RCC 7860 (cell line): ENCODE measurements around the gene PITPNM1.
"Not testable (repeated sequence)": the region's sequence is repeated elsewhere in the genome, so short reads cannot be mapped to it uniquely, and the experiment has no call there.

ENCODE experiments used
- DNase-seq: peaks from one replicate; pipeline ENCODE4 v3.0.0-alpha.2; 2015; ENCODE audit warnings: low spot score
- FAIRE-seq: peaks from 2 replicates; lab custom pipeline; 2012; peaks lifted over from hg19 to GRCh38; lab: Jason Lieb, UNC

PITPNM1 gene

DNA sequence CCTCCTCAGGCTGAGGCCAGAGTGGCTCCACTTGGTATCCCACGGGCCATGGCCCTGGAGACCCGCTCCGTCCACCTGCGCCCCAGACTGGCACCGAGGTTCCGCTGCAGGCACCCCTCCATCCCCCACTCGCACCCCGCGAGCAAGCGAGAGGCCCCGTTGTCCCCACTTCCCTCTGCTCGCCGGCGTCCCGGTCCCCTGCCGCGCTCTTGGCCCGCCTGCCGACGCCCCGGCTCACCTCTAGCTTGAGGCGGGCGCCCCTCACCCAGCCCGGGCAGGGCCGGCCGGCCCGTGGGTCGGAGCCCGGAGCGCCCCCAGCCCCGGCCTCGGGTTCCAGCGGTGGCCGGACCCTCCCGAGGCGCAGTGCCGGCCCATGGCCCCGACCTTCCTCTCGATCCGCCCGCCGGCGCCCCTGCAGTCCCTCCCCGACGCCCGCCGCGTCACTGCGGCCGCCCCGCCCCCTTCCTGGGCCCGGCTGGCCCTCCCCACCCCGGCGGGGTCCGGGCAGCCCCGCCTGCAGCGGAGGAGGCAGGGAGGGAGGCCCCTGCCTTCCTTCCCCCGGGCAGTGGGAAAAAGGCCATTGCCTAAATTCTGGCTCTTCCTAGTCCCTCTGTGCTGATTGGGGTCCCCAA, at the start of gene PITPNM1:
Gene PITPNM1 (minus strand): TSS at position 414 of the 632 bp plus-strand sequence. CDS start 1,183 bp downstream, outside the sequence.
- no peak for FAIRE-seq
- peak; percentile 20 for DNase-seq

DNA sequence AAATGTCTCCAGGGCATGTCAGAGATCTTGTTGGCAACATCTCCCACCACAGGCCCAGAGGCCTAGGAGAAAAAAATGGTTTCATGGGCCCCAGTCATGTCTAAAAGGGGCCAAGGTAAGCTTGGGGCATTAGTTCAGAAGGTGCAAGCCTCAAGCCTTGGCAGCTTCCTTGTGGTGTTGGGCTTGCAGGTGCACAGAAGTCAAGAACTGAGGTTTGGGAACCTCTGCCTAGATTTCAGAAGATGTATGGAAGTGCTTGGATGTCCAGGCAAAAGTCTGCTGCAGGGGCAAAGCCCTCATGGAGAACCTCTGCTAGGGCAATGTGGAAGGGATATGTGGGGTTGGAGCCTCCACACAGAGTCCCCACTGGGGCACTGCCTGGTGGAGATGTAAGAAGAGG, 46.5 kb upstream of the PITPNM1 start:
- DNase-seq, FAIRE-seq: not testable (repeated sequence)

DNA sequence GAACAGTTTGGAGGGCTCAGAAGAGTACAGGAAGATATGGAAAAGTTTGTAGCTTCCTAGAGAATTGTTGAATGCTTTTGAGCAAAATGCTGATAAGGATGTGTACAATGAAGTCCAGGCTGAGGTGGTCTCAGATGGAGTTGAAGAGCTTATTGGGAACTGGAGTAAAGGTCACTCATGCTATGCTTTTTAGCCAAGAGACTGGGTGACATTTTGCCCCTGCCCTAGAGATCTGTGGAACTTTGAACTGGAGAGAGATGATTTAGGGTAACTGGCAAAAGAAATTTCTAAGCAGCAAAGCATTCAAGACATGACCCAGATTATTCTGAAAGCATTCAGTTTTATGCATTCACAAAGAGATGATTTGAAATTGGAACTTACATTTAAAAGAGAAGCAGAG, 46.0 kb upstream of the PITPNM1 start:
- FAIRE-seq (no peak), DNase-seq (no peak)

DNA sequence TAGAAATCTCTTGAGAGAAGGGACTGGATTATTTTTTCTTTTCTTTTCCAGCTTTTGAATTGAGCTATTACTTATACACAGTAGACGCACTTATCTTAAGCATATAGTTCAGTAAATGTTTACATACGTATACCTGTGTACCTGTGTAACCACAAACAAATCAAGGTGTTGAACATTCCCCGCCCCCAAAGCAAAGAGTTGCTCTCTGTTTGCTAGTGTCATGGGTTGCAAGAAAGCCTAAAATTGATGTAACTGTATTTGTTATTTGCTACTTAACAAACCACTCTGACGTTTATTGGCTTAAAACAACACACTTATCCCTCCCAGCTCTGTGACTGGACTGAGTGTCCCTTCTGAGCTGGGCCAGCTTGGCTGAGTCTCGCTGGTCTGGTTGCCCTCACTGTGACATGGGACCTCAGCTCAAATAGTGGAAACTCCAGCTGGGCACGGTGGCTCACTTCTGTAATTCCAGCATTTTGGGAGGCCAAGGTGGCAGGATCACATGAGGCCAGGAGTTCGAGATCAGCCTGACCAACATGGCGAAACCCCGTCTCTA, 43.5 kb upstream of the PITPNM1 start:
- FAIRE-seq: no peak
- no peak for DNase-seq

DNA sequence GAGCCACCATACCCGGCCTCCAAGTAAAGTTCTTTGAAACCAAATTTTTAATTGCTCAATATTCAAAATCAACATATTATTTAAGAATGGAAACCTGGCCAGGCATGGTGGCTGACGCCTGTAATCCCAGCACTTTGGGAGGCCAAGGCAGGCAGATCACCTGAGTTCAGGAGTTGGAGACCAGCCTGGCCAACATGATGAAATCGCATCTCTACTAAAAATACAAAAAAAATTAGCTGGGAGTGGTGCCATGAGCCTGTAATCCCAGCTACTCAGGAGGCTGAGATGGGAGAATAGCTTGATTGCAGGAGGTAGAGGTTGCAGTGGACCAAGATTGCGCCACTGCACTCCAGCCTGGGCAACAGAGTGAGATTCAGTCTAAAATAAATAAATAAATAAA, 42.9 kb upstream of the PITPNM1 start:
- FAIRE-seq, DNase-seq: not testable (repeated sequence)

DNA sequence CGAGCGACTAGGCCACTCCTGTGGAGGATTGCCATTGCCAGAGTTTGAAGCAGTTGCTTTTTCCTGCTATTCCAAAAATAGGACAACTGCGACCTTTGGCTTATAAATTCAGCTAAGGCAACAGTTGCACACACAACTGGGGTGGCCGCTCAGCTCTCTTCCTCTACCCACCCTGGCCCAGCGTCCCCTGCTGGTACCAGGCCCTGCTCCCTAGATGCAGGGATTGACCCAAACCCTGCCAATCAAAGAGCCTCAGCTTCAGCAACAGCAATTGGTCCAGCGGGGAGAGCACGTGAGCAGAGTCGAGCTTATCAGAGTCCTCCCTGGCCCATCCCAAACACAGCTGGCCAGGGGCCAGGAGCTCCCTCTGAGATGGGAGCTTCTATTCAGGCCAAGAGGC, 40.1 kb upstream of the PITPNM1 start:
- FAIRE-seq (no peak), DNase-seq (no peak)

DNA sequence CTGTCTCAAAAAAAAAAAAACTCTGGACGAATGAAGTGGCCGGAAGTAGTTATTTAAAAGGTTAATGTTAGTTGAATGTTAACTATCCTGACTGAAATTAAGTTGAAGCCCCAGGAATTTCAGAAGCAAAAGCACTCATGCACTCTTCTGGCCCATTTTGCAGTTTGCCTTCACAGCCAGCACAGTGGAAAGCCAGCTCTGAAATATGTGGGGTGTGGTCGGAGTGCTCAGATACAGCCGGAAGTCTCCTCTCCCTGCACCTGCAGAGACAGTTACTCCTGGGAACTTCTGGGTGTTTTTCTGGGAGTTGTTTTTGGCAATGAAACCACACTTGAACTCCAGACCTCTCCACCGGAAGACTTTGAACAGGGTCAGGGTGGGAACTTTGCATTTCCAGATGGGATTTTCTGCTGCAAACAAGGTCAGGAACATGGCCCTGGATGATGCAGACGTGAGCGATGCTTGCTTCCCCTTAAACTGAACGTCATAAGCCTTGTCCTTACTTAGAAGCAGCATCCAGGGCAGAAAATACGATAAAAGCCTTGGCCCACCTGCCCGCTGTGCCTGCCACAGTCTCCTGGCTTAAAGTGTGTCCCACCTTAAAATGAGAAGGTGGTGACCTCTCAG, 39.6 kb upstream of the PITPNM1 start:
- no peak for FAIRE-seq
- peak; percentile 11 for DNase-seq

DNA sequence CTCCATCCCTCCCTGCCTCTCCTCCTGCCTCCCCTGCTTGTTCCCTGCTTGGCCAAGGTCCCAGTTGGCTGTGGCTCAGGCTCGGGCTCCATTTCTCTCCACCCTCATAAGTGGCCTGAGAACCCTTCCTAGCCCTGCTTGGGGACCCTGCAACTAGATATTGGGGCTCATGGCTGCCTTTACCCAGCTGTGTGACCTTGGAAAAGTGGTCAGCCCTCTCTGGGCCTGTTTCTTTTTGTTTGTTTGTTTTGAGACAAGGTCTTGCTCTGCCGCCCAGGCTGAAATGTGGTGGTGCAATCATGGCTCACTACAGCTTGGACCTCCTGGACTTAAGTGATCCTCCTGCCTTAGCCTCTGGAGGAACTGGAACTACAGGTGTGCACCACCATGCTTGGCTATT, 38.4 kb upstream of the PITPNM1 start:
- FAIRE-seq (no peak), DNase-seq (no peak)

DNA sequence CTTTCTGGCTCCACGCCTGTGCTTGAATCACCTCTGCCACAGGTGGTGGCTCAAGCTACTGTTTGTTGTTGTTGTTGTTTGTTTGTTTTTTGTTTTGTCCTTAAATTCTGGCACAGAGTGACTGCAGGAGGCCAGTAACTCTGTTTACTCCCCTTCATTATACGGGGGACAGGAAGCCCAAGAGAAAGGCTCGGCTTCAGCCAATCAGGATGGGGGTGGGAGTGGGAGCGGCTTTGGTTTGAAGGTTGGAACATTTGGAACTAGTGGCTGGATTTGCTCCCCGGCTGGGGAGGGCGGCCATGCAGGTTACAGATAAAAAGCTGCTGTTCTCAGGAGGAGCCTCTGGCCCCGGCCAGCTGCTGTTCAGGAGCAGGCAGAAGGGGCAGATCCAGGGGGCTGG, 37.8 kb upstream of the PITPNM1 start:
- FAIRE-seq: no peak
- no peak for DNase-seq

DNA sequence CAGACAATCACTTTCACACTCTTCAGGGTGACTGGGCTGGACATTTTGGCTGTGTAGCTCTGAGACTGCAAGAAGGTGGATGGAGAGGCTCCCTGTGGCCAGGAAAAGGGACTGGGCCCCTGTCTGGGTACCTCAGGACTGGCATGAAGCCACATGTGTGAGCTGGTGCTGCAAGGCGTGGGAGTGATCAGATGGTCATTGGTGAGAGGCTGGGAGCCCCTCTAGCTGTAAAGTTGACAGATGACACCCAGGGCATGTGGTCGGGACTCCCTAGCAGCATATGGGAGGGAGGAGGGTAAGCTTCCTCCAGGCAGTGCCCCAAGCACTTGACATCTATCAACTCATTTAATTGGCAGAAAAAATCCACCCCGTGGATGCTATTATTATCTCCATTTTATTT, 37.0 kb upstream of the PITPNM1 start:
- FAIRE-seq (no peak), DNase-seq (no peak)

DNA sequence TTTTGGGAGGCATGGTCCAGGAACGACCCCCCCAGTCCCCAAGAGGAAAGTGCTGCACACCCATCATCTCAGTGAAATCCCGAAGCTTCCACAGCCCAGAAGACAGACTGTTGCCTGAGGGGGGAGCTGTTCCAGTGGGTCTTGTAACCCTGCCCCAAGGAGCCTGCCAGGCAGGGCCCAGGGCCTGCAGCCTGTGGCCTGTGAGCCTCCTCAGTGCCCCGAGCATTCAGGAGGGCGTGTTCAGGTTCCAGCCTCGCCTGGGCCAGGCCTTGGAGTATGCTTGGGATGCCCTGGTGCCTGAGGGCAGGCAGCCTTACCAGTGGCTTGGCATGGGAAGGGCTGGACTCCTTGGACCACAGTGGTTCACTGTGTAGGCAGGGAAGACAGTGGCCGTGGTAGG, 36.0 kb upstream of the PITPNM1 start:
- no peak for DNase-seq
- FAIRE-seq: no peak

DNA sequence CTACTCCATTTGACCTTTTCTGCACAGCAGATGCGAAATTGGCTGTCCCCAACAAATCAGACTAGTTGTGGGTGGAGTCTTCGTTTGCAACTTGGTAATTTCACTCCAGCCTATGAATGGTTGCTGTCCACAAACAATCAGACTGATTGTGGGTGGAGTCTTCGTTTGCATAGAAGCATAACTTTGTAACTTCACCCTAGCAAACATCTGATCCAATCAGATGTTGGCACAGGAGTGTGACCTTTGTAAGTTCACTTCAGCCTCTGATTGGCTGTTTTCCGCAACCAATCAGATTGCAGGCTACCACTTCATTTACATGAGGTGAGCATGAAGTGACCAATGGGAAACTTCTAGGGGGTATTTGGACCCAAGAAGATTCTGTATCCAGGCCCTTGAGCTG, 34.4 kb upstream of the PITPNM1 start:
- no peak for FAIRE-seq
- DNase-seq: no peak

DNA sequence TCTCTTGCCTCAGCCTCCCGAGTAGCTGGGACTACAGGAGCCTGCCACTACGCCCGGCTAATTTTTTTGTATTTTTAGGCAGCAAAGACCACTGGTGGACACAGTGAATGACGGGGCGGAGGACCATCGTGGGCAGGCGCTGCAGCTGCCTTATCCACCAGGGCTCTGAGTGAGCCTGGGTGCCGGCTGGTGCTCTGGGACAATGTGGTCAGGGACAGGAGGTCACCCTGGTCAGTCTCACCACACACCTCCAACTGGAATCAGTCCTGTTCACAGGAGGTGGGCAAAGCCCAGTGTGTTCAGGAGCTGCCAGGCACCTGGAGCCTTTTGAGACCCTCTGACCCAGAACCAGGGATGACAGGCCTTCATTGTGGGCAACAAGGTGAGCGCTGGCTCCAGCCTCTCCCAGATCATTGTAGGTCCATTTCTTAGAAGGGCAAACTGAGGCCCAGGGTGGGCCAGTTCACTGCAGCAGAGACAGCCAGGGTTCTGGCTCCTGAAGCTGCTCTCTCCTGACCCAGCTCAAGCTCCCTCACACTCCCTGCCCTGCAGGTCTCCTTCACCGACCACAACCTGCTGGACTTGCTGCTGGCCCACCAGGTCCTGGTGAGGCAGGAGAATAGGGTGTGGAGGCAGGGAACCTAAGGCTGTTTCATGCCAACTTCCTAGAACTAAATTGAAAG, 33.8 kb upstream of the PITPNM1 start:
- no peak for DNase-seq
- no peak for FAIRE-seq

DNA sequence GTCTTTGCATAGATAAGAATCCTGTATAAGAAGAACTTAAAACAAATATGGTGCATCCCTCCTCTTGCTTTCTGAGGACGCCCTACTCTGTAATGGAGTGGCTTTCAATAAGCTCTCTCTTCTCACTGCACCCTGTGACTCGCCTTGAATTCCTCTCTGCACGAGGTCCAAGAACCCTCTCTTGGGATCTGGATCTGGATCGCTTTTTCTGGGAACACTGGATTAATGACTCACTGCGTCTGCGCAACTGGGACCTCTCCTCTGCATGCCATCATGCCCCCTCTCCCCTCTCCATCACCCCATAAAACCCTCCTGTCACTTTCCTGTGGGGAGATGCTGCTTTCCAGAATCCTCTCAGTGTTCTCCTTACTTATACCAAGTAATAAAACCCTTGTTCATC, 33.1 kb upstream of the PITPNM1 start:
- FAIRE-seq (no peak), DNase-seq (no peak)

DNA sequence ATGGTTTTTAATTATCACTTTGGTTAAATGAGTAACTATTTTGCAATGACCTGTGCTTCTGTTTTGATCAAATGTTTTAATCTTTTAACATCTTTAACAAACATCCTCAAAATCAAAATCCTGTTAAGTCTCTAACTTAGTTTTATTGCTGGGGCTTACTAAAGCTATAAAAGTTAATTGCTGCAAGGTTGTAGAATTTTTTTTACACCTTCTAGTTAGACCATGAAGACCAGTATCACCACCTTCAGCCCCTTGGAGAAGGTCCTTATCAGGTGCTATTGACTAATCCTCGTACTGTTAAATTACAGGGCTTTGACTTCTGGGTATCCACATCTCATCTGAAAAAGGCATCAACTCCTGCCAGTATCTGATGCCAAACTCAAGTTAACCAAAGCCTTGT, 30.4 kb upstream of the PITPNM1 start:
- DNase-seq (no peak), FAIRE-seq (no peak)

DNA sequence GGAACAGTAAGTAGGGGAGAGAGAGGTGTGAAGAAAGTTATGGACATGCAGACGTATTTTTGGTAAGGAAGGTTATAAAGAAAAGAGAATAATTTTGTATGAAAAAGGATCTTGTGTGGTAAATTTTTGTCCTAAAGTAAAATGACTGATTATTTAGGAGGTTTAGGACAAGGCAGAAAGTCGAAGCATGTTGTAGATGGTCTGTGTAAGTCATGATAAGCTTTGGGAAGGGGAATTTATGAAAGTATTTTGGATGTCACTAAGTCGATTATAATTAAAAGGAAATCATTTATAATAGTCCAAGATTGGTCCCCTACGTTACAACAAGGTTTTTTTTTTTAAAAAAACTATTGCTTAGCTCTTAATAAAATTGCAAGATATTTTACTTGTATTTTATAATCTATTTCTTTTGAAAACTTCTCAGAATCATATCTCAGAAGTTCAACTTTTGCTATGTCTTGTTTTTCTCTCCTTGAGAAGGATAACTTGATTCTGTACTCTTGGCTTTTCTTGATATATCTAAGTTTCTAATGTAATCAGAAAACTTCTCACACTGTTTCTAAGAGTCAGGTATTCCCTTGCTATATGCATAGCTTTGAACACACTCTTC, 29.0 kb upstream of the PITPNM1 start:
- DNase-seq (peak; percentile 13), FAIRE-seq (no peak)

DNA sequence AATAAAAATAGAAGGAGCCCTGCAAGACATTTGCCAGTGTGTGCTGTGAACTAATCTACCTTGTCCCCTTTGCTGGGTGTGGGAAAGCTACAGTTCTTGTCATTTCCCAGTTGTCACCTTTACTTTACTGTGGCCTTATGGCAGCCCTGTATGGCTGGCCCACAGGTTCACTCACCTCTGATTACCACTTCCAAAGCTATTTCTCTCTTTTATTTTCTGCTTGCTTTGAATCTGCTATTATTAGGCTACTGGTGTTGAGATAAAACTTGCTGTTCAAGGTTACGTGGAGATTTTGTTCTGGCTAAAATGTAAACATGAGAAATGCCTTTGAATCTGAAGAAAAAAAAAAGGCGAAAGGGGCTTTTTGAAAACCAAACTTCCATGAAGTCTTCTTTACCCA, 27.7 kb upstream of the PITPNM1 start:
- FAIRE-seq (no peak), DNase-seq (no peak)

DNA sequence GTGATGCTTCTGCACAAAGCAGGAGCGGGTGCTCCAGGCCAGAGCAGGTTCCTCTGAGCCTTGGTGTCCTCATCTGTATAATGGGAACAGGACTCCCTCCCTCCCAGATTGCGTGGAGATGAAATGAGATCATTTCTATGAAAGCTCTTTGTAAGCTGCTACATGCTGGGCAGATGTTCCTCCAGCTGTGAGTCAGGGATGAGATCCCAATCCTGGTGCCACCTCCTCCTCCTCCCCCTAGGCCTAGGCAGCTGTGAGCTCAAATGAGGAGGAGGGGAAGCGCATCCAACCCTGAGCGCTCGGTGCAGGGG, 25.1 kb upstream of the PITPNM1 start:
- no peak for FAIRE-seq
- DNase-seq: no peak

DNA sequence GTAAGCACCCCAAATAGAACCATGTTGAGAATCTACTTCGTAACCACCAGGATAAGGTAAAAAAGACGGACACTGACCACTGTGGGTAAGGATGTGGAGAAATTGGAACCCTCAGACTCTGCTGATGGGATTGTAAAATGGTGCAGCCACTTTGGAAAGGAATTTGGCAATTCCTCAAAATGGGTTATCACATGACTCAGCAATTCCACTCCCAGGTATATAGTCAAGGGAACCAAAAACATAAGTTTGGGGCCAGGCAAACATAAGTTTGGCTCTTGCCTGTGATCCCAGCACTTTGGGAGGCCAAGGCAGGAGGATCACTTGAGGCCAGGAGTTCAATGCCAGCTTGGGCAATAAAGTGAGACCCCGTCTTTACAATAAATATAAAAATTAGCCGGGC, 23.2 kb upstream of the PITPNM1 start:
- no peak for FAIRE-seq
- DNase-seq: no peak

DNA sequence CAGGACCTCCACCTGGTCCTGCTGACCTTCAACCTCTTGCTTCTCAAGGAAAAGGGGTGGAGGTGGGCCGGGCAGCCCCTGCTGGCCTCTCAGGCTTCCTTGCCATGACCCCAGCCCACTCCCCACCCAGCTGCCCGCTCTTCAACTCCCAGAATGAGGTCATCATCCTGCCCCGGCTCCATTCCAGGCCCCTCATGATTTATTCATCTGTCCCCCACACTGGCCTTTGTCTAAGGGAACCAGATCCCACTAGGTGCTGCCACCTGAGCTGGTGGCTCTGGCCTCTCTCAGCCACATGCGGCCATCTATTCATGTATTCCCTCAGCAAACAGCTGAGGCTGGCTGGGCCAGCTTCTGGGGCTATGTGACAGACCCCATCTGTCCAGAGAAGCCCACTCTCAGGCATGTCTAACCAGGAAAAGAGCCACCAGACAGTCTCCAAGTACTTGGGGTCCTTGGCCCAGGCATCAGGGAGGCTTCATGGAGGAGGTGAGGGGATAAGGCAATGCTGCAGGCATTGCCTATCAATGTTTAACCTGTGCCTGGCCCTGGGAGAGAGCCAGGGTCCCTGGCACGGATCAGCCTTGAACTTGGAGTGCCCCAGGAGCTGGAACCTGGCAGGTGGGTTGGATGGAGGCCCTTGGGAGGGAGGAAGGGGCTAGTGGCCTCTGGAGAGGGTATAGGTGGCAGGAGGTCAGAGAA, 20.3 kb upstream of the PITPNM1 start:
- FAIRE-seq (no peak), DNase-seq (no peak)

DNA sequence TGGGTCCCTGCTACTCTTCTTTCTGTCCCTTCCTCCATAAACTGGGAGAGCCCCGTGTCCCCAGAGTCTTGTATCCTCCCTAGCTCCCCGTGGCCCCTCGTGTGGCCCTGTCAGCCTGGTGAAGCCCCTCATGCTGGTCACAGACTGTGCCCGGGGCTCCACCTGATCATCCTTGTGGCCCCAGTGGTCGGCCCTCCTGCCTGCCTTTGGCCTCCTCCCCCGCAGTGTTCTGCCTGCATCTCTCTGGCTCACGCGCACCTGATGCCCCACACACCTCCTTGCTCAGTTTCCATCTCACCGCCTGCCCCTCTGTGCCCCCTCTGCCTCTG, 19.3 kb upstream of the PITPNM1 start:
- FAIRE-seq: no peak
- DNase-seq: no peak
